IMR-90 (cell line): ENCODE measurements around the gene PI4KA.
"Not testable (repeated sequence)": the region's sequence is repeated elsewhere in the genome, so short reads cannot be mapped to it uniquely, and the experiment has no call there.

ENCODE experiments used
- BHLHE40 ChIP-seq: fragments of 150-350 bp; IDR thresholded peaks from 2 replicates; pipeline ENCODE4 v1.6.1; 2016; ENCODE audit warnings: mild to moderate bottlenecking, low read depth, low read length
- CTCF ChIP-seq: conservative IDR thresholded peaks from 2 replicates; pipeline ENCODE4 v1.5.1; 2012; ENCODE audit warnings: mild to moderate bottlenecking, low read depth, low read length, improper control_type of control experiment
- ELK1 ChIP-seq: fragments of 150-350 bp; IDR thresholded peaks from 2 replicates; pipeline ENCODE4 v1.6.1; 2016; ENCODE audit warnings: low read depth, mild to moderate bottlenecking, low read length, moderate library complexity, borderline replicate concordance
- FOS ChIP-seq: fragments of 150-350 bp; IDR thresholded peaks from 2 replicates; pipeline ENCODE4 v1.6.1; 2016; ENCODE audit warnings: low read depth, low read length
- MAFK ChIP-seq: IDR thresholded peaks from 2 replicates; pipeline ENCODE4 v1.6.1; 2012; ENCODE audit warnings: low read depth, low read length, improper control_type of control experiment
- MXI1 ChIP-seq: IDR thresholded peaks from 2 replicates; pipeline ENCODE4 v1.6.1; 2012; ENCODE audit warnings: low read depth, mild to moderate bottlenecking, low read length, moderate library complexity, borderline replicate concordance
- NFE2L2 ChIP-seq: fragments of 150-350 bp; IDR thresholded peaks from 2 replicates; pipeline ENCODE4 v1.6.1; 2016; ENCODE audit warnings: low read depth, mild to moderate bottlenecking, low read length
- POLR2A ChIP-seq: IDR thresholded peaks from 2 replicates; pipeline ENCODE4 v1.6.1; 2012; ENCODE audit warnings: mild to moderate bottlenecking, low read depth, low read length
- RAD21 ChIP-seq: IDR thresholded peaks from 2 replicates; pipeline ENCODE4 v1.6.1; 2012; ENCODE audit warnings: low read length, improper control_type of control experiment
- RFX5 ChIP-seq: IDR thresholded peaks from 2 replicates; pipeline ENCODE4 v1.8.0; 2012; ENCODE audit warnings: low read depth, mild to moderate bottlenecking, low read length, moderate library complexity
- USF2 ChIP-seq: fragments of 150-350 bp; IDR thresholded peaks from 2 replicates; pipeline ENCODE4 v1.6.1; 2017; ENCODE audit warnings: mild to moderate bottlenecking, antibody characterized with exemption, low read length, low read depth

- not testable (repeated sequence) for TF ChIP-seq CTCF, POLR2A, RFX5, MAFK, MXI1, RAD21, USF2, NFE2L2, ELK1, BHLHE40, FOS
Observed at GRCh38 chr22:20703816-20704609, 154.6 kb downstream of the PI4KA start.
